Astrocyte (in vitro differentiated cells and primary cell): ENCODE results near the gene DMGDH. TPM values are rescaled to one million over a fixed set of nuclear protein-coding genes. Genes with fewer than 3 reads are reported as not detected.

Experiments used
- DNase-seq: peaks from one replicate; pipeline ENCODE4 v3.0.0-alpha.2; 2010; ENCODE audit warnings: low read depth
- FAIRE-seq: peaks from 2 replicates; lab custom pipeline; 2011; peaks lifted over from hg19 to GRCh38; lab: Jason Lieb, UNC
- H2AFZ ChIP-seq: 2 replicates; pipeline ENCODE4 v1.6.0; 2012; ENCODE audit warnings: low read depth, low read length, inconsistent platforms
- H3K27ac ChIP-seq: 2 replicates; pipeline ENCODE4 v1.5.1; 2011; ENCODE audit warnings: low read depth, low read length, inconsistent platforms
- H3K27me3 ChIP-seq: 2 replicates; pipeline ENCODE4 v1.6.0; 2011; ENCODE audit warnings: low read length, inconsistent platforms; ENCODE audit not compliant: insufficient read depth
- H3K36me3 ChIP-seq: 2 replicates; pipeline ENCODE4 v1.5.1; 2011; ENCODE audit warnings: low read length, inconsistent platforms; ENCODE audit not compliant: insufficient read depth
- H3K4me1 ChIP-seq: 2 replicates; pipeline ENCODE4 v1.5.1; 2011; ENCODE audit warnings: low read length, inconsistent platforms; ENCODE audit not compliant: insufficient read depth
- H3K4me2 ChIP-seq: 2 replicates; pipeline ENCODE4 v1.6.0; 2012; ENCODE audit warnings: low read length, inconsistent platforms
- H3K4me3 ChIP-seq: 2 replicates; pipeline ENCODE4 v1.5.1; 2011; ENCODE audit warnings: low read depth, mild to moderate bottlenecking, low read length, inconsistent platforms; ENCODE audit not compliant: insufficient read depth
- H3K79me2 ChIP-seq: 2 replicates; pipeline ENCODE4 v1.6.0; 2012; ENCODE audit warnings: mild to moderate bottlenecking, low read length, inconsistent platforms; ENCODE audit not compliant: insufficient read depth
- H3K9ac ChIP-seq: 2 replicates; pipeline ENCODE4 v1.6.0; 2012; ENCODE audit warnings: mild to moderate bottlenecking, low read length, inconsistent platforms
- H3K9me3 ChIP-seq: 2 replicates; pipeline ENCODE4 v1.5.1; 2012; ENCODE audit warnings: low read depth, mild to moderate bottlenecking, low read length, inconsistent platforms; ENCODE audit not compliant: insufficient read depth
- H4K20me1 ChIP-seq: 2 replicates; pipeline ENCODE4 v1.6.0; 2012; ENCODE audit warnings: low read length, inconsistent platforms; ENCODE audit not compliant: insufficient read depth
- H3K27ac Mint-ChIP-seq: one replicate; pipeline ENCODE4 v1.8.0; 2021; ENCODE audit warnings: mild to moderate bottlenecking, mixed read lengths; ENCODE audit not compliant: unreplicated experiment
- H3K27me3 Mint-ChIP-seq: one replicate; pipeline ENCODE4 v1.8.0; 2021; ENCODE audit warnings: low read depth, mixed read lengths; ENCODE audit not compliant: unreplicated experiment
- H3K36me3 Mint-ChIP-seq: one replicate; pipeline ENCODE4 v1.8.0; 2021; ENCODE audit warnings: low read depth, mixed read lengths; ENCODE audit not compliant: unreplicated experiment
- H3K4me1 Mint-ChIP-seq: one replicate; pipeline ENCODE4 v1.8.0; 2021; ENCODE audit warnings: low read depth, mixed read lengths; ENCODE audit not compliant: unreplicated experiment
- H3K4me3 Mint-ChIP-seq: one replicate; pipeline ENCODE4 v1.8.0; 2021; ENCODE audit warnings: mild to moderate bottlenecking, moderate library complexity, mixed read lengths; ENCODE audit not compliant: unreplicated experiment
- H3K9me3 Mint-ChIP-seq: one replicate; pipeline ENCODE4 v1.8.0; 2021; ENCODE audit warnings: mild to moderate bottlenecking, mixed read lengths; ENCODE audit not compliant: unreplicated experiment
- CTCF ChIP-seq: IDR thresholded peaks from 2 replicates; pipeline ENCODE4 v1.5.1; 2011; ENCODE audit warnings: low read depth, mild to moderate bottlenecking, inconsistent platforms, low read length, moderate library complexity; ENCODE audit not compliant: insufficient read depth
- EZH2 ChIP-seq: IDR thresholded peaks from 2 replicates; pipeline ENCODE4 v1.6.1; 2012; ENCODE audit warnings: mild to moderate bottlenecking, low read length, inconsistent platforms; ENCODE audit not compliant: insufficient read depth
- total RNA-seq: library from RNA; stranded (reverse); gene quantifications from 2 replicates; pipeline ENCODE4 v1.2.1, GENCODE V29; 2021

Gene DMGDH
- total RNA-seq, 1 donor from 2014 or later, result not detected

- H3K9me3 Mint-ChIP-seq, result peaks cover 2% of the 10 kb centered on the region
- Histone ChIP-seq H2AFZ (no peak overlapping the region), H3K9me3 (peaks cover 4% of the 10 kb centered on the region), H3K4me3 (no peak overlapping the region), H3K27ac (no peak overlapping the region), H3K79me2 (no peaks in the 10 kb centered on the region), H3K27me3 (no peaks in the 10 kb centered on the region), H3K9ac (no peak overlapping the region), H3K4me1 (no peaks in the 10 kb centered on the region), H3K4me2 (no peak overlapping the region), H4K20me1 (no peaks in the 10 kb centered on the region), H3K36me3 (no peaks in the 10 kb centered on the region)
- no peak overlapping the region for H3K27ac Mint-ChIP-seq
- H3K4me3 Mint-ChIP-seq, result no peak overlapping the region
- H3K36me3 Mint-ChIP-seq, result no peaks in the 10 kb centered on the region
- H3K27me3 Mint-ChIP-seq, result no peaks in the 10 kb centered on the region
- FAIRE-seq, result no peak
- H3K4me1 Mint-ChIP-seq, result no peaks in the 10 kb centered on the region
- TF ChIP-seq EZH2 (no peak), CTCF (no peak)
- no peak for DNase-seq
Observed at GRCh38 chr5:79007872-79008271, 61.6 kb downstream of the DMGDH start.

GRCh38 chr5:79005936-79006631, 63.4 kb downstream of the DMGDH start:
- Histone ChIP-seq H2AFZ (no peak overlapping the region), H4K20me1 (no peaks in the 10 kb centered on the region), H3K4me1 (peaks cover 3% of the 10 kb centered on the region), H3K27me3 (no peaks in the 10 kb centered on the region), H3K36me3 (no peaks in the 10 kb centered on the region), H3K27ac (no peak overlapping the region), H3K9me3 (no peaks in the 10 kb centered on the region), H3K4me2 (no peak overlapping the region), H3K79me2 (no peaks in the 10 kb centered on the region), H3K4me3 (no peak overlapping the region), H3K9ac (no peak overlapping the region)
- Mint-ChIP-seq H3K4me3 (no peak overlapping the region), H3K27me3 (no peaks in the 10 kb centered on the region), H3K4me1 (no peaks in the 10 kb centered on the region), H3K27ac (no peak overlapping the region), H3K9me3 (no peaks in the 10 kb centered on the region), H3K36me3 (no peaks in the 10 kb centered on the region)
- TF ChIP-seq EZH2 (no peak), CTCF (no peak)
- no peak for DNase-seq
- FAIRE-seq, result no peak

GRCh38 chr5:79005151-79005550, 64.3 kb downstream of the DMGDH start:
- no peak overlapping the region for H3K27ac Mint-ChIP-seq
- H3K9me3 Mint-ChIP-seq, result no peaks in the 10 kb centered on the region
- no peak overlapping the region for H3K4me3 Mint-ChIP-seq
- no peaks in the 10 kb centered on the region for H3K4me1 Mint-ChIP-seq
- no peak for FAIRE-seq
- Histone ChIP-seq H3K36me3 (no peaks in the 10 kb centered on the region), H3K27me3 (no peaks in the 10 kb centered on the region), H2AFZ (no peak overlapping the region), H3K4me2 (no peak overlapping the region), H3K4me3 (no peak overlapping the region), H3K4me1 (peaks cover 3% of the 10 kb centered on the region), H3K79me2 (no peaks in the 10 kb centered on the region), H3K9me3 (no peaks in the 10 kb centered on the region), H3K27ac (no peak overlapping the region), H4K20me1 (no peaks in the 10 kb centered on the region), H3K9ac (no peak overlapping the region)
- no peak for DNase-seq
- H3K27me3 Mint-ChIP-seq, result no peaks in the 10 kb centered on the region
- no peaks in the 10 kb centered on the region for H3K36me3 Mint-ChIP-seq
- no peak for TF ChIP-seq EZH2
- no peak for TF ChIP-seq CTCF
